A549 (cell line): ENCODE measurements around the gene SPPL3. TPM values are rescaled to one million over a fixed set of nuclear protein-coding genes. Genes with fewer than 3 reads are reported as not detected.

ENCODE experiments used
- ATAC-seq, 2 experiments: fragments of 200-7000 bp in 1 of 2; fragments of >200 bp in 1 of 2; cut with Nextera tagmentation in 1 of 2; cut with Tn5 transposase in 1 of 2; 3 replicates each; pipeline versions ENCODE4 v1.8.0 to v1.9.1; 2018 to 2020; ENCODE audit warnings: mild to moderate bottlenecking in 1 of 2, moderate library complexity in 1 of 2
- CTCF ChIA-PET: fragments of 300-600 bp; sonication (Branson Sonifier 250); formaldehyde crosslinking; extraction: SDS; loops from one replicate; lab custom pipeline; 2021; ENCODE audit warnings: antibody characterized with exemption, inconsistent platforms; lab: Yijun Ruan, JAX
- POLR2A ChIA-PET: fragments of 350-600 bp; formaldehyde crosslinking; extraction: SDS; loops from one replicate; lab custom pipeline; 2021; ENCODE audit warnings: antibody characterized with exemption, inconsistent platforms; lab: Yijun Ruan, JAX
- DNase-seq, 2 experiments: peaks; one replicate each; pipeline versions ENCODE4 v3.0.0 to v3.0.0-alpha.2; 2011 to 2016; ENCODE audit warnings: low read depth in 1 of 2, low spot score in 1 of 2
- FAIRE-seq: peaks from 2 replicates; lab custom pipeline; 2011; peaks lifted over from hg19 to GRCh38; lab: Jason Lieb, UNC
- H3K27ac ChIP-seq, 2 experiments: fragments of >200 bp; sonication (Bioruptor Twin); formaldehyde crosslinking; 3 replicates each; pipeline ENCODE4 v1.5.1; 2016 to 2017
- H3K4me1 ChIP-seq: fragments of >200 bp; sonication (Bioruptor Twin); formaldehyde crosslinking; 3 replicates; pipeline ENCODE4 v1.6.1; 2016
- H3K4me2 ChIP-seq: fragments of >200 bp; sonication (Bioruptor Twin); formaldehyde crosslinking; 3 replicates; pipeline ENCODE4 v1.6.1; 2016
- H3K4me3 ChIP-seq: fragments of >200 bp; sonication (Bioruptor Twin); formaldehyde crosslinking; 3 replicates; pipeline ENCODE4 v1.5.1; 2016
- H3K9me3 ChIP-seq: fragments of >200 bp; sonication (Bioruptor Twin); formaldehyde crosslinking; 3 replicates; pipeline ENCODE4 v1.6.1; 2016
- CBX2 ChIP-seq: fragments of 200-600 bp; sonication (generic); IDR thresholded peaks from 2 replicates; pipeline ENCODE4 v1.6.1; 2016; ENCODE audit warnings: low read depth, mild to moderate bottlenecking, borderline replicate concordance
- CBX8 ChIP-seq: fragments of 200-600 bp; sonication (generic); IDR thresholded peaks from 2 replicates; pipeline ENCODE4 v1.6.1; 2016
- CHD2 ChIP-seq: fragments of 150-350 bp; IDR thresholded peaks from 2 replicates; pipeline ENCODE4 v1.6.1; 2014; ENCODE audit warnings: low read length; ENCODE audit not compliant: partially characterized antibody
- GATA3 ChIP-seq: IDR thresholded peaks from 2 replicates; pipeline ENCODE4 v1.6.1; 2012; ENCODE audit warnings: borderline replicate concordance
- HDAC2 ChIP-seq: fragments of 200-600 bp; sonication (generic); IDR thresholded peaks from 2 replicates; pipeline ENCODE4 v1.6.1; 2016
- HOXB13 ChIP-seq: fragments of 250-450 bp; sonication (Bioruptor Pico); IDR thresholded peaks from 2 replicates; pipeline ENCODE4 v1.5.0; 2020; ENCODE audit warnings: low read depth, mild to moderate bottlenecking, moderate library complexity
- JUNB ChIP-seq: fragments of >200 bp; sonication (Bioruptor Twin); formaldehyde crosslinking; IDR thresholded peaks from 2 replicates; pipeline ENCODE4 v1.6.1; 2016
- NR3C1 ChIP-seq: fragments of >200 bp; sonication (Bioruptor Twin); formaldehyde crosslinking; IDR thresholded peaks from 3 replicates; pipeline ENCODE4 v1.6.1; 2017
- RNF2 ChIP-seq: fragments of 200-600 bp; sonication (generic); IDR thresholded peaks from 2 replicates; pipeline ENCODE4 v1.6.1; 2016; ENCODE audit warnings: low read depth, mild to moderate bottlenecking, antibody characterized with exemption, moderate library complexity, borderline replicate concordance
- TFCP2L1 ChIP-seq: fragments of 250-450 bp; sonication (Bioruptor Pico); IDR thresholded peaks from 2 replicates; pipeline ENCODE4 v1.5.0; 2021; ENCODE audit warnings: mild to moderate bottlenecking
- ZC3H11A ChIP-seq: fragments of 450-650 bp; IDR thresholded peaks from 2 replicates; pipeline ENCODE4 v1.6.1; 2014; ENCODE audit warnings: antibody characterized with exemption, mild to moderate bottlenecking
- ZFP36 ChIP-seq: fragments of 450-650 bp; IDR thresholded peaks from 2 replicates; pipeline ENCODE4 v1.6.1; 2014; ENCODE audit warnings: borderline replicate concordance; ENCODE audit not compliant: partially characterized antibody
- WGBS: methylation state at CpG from one replicate; pipeline ENCODE4 v1.1.6; 2017; ENCODE audit errors: missing lambda C conversion rate; 5-methylcytosine and 5-hydroxymethylcytosine counted together
- polyA plus RNA-seq, 4 experiments: library from polyadenylated mRNA; depleted of rRNA in 3 of 4; stranded (reverse); fragments of >200 nt; fragmentation: RNase III in 1 of 4; extraction: RNeasy Plus Mini Kit Qiagen cat#74134 plus additional on column Dnase treatment in 1 of 4; gene quantifications; 2 replicates in 3 of 4; 3 replicates in 1 of 4; pipeline ENCODE4 v1.2.3, GENCODE V29; 2011 to 2017
- TF ChIP-seq, protein P1 (sequence below): fragments of >200 bp; sonication (Bioruptor Twin); formaldehyde crosslinking; IDR thresholded peaks from 3 replicates; pipeline ENCODE4 v1.6.1; 2016
- TF ChIP-seq, protein P2 (sequence below): fragments of 450-650 bp; IDR thresholded peaks from 2 replicates; pipeline ENCODE4 v1.6.1; 2014; ENCODE audit warnings: antibody characterized with exemption
- TF ChIP-seq, protein P3 (sequence below): IDR thresholded peaks from 2 replicates; pipeline ENCODE4 v1.6.1; 2012; ENCODE audit warnings: low read depth, borderline replicate concordance

The SPPL3 gene
- polyA plus RNA-seq, 2 of the 4 experiments (the other 2 are of a cell fraction), result 25.0 to 26.6 TPM

DNA sequence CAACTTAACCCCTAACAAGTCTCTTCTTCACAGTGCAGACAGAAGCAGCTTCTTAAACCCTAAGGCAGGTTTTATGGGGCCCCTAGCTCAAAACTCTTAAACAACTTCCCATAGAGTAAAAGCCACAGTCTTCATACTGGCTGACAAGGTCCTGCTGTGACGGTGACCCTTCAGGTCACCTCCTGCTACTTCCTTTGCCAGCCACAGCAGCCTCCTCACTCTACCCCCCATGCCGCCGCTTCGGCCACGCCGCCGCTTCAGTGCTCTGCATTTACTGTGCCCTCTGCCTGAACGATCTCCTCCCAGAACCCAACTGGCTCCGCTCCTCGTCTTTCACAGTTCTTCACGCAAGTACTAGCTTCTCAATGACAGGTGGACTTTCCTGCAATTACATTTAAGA lies 133.1 kb downstream of the SPPL3 start (continued):
- TF ChIP-seq NR3C1 (no peak), CHD2 (no peak)
- TF ChIP-seq, protein P1, sequence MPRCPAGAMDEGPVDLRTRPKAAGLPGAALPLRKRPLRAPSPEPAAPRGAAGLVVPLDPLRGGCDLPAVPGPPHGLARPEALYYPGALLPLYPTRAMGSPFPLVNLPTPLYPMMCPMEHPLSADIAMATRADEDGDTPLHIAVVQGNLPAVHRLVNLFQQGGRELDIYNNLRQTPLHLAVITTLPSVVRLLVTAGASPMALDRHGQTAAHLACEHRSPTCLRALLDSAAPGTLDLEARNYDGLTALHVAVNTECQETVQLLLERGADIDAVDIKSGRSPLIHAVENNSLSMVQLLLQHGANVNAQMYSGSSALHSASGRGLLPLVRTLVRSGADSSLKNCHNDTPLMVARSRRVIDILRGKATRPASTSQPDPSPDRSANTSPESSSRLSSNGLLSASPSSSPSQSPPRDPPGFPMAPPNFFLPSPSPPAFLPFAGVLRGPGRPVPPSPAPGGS, result no peak
- TF ChIP-seq, all 56 proteins: peak for 0

DNA sequence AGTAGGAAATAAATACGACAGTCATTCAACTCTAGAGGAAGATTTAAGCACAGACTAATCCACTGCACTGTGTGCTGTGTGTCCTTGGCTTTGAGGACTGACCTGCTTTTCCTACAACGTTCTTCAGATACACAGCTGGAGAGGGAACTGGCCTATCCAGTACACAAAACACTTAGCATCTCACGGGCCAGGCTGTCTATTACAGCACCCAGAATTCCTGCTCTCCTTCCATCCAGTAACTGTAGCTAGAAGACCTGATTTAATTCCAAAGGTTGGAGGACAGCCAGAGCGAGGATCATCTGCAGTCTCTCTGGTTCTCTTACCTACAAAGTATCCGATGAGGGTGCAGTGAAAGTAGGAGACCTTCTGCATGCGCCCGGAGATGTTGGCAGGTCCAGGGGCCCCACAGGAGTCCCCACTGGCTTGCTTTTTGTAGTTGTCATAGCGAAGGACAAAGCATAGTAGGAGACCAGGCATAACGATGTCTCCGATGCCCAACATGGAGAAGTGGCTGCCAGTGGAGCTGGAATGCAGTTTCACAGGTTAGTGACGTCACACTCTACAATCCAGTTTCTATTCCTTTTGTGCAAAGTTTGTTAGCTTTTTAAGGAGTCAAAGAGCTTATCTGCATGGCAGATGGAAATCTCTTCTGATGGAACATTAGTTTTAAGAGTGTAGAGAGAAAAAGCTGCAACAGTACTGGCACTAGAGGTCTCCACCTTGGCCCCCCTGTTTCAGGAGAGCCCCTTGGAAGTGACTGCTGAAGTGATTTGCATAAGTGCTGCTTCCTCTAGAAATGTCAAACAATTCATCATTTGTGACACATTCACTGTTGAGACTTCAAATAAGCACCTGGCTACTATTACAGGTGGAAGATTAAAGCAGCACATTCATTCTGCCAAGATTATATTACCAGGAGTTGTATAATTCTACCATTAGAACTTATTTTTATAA lies 136.8 kb downstream of the SPPL3 start:
- TF ChIP-seq HDAC2 (no peak), GATA3 (no peak), HOXB13 (no peak), ZC3H11A (no peak), CBX2 (no peak), ZFP36 (no peak), RNF2 (no peak), CBX8 (no peak), JUNB (no peak), TFCP2L1 (CRISPR knock-in tag) (no peak)
- TF ChIP-seq, protein P2, sequence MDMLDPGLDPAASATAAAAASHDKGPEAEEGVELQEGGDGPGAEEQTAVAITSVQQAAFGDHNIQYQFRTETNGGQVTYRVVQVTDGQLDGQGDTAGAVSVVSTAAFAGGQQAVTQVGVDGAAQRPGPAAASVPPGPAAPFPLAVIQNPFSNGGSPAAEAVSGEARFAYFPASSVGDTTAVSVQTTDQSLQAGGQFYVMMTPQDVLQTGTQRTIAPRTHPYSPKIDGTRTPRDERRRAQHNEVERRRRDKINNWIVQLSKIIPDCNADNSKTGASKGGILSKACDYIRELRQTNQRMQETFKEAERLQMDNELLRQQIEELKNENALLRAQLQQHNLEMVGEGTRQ, result no peak
- TF ChIP-seq, protein P1, result no peak
- TF ChIP-seq, all 56 proteins: peak for 0
- no peak for DNase-seq
- Histone ChIP-seq H3K27ac (no peak overlapping the region), H3K4me3 (no peak overlapping the region), H3K4me2 (no peak overlapping the region), H3K4me1 (no peaks in the 10 kb centered on the region), H3K9me3 (no peaks in the 10 kb centered on the region)
- WGBS, result 94% methylated on average over 11 of the region's 11 CpGs
- FAIRE-seq, result no peak
- POLR2A ChIA-PET, result interaction anchor here (0.6 kb wide), 1 partner anchor 112 kb away, joined by 3 read pairs; no protein-coding TSS in a partner anchor
- CTCF ChIA-PET, result interaction anchor here (0.5 to 1.4 kb wide), 4 partner anchors 13 to 629 kb away, joined by 3 to 5 read pairs (median 4); no protein-coding TSS in a partner anchor
- no peak for ATAC-seq

DNA sequence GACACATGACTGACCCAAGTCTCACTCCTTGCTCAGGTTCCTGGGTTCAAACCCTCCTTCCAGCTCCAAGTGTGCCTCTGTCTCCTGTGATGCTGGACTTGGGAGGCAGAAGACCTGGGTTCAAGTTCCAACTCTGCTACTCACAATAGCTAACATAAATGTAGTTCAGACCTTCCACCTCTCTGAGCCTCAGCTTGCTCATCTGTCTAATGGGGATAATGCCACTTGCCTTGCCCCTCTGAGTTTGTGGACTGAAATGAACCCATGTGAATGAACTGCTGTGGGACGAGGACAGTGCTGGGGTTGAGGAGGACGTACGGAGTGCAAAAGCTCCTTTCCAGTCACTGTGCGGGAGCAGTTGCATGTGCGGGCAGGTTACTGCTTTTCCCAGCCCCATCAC lies 137.6 kb downstream of the SPPL3 start:
- FAIRE-seq, result no peak
- WGBS, result 96% methylated on average over 4 of the region's 5 CpGs
- CTCF ChIA-PET, result interaction anchor here (0.5 to 1.4 kb wide), 5 partner anchors 14 to 630 kb away, joined by 3 to 5 read pairs (median 3); no protein-coding TSS in a partner anchor

More for the DNA sequence above, 137.6 kb downstream of the SPPL3 start:
- Histone ChIP-seq H3K27ac (no peak overlapping the region), H3K4me3 (no peak overlapping the region), H3K9me3 (no peaks in the 10 kb centered on the region), H3K4me2 (no peak overlapping the region), H3K4me1 (no peaks in the 10 kb centered on the region)
- TF ChIP-seq, protein P3, sequence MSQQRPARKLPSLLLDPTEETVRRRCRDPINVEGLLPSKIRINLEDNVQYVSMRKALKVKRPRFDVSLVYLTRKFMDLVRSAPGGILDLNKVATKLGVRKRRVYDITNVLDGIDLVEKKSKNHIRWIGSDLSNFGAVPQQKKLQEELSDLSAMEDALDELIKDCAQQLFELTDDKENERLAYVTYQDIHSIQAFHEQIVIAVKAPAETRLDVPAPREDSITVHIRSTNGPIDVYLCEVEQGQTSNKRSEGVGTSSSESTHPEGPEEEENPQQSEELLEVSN, result no peak
- TF ChIP-seq, protein P2, result no peak
- DNase-seq, result no peak
- POLR2A ChIA-PET, result no interaction called here
- ATAC-seq, result no peak
